Gastrocnemius medialis (tissue), 4 donors: ENCODE measurements around the gene NATD1.

Experiments used
- CTCF ChIP-seq, 5 experiments: fragments of 450-650 bp in 3 of 5; fragments of 200-600 bp in 2 of 5; sonication (generic) in 2 of 5; IDR thresholded peaks in 4 of 5; conservative IDR thresholded peaks in 1 of 5; 1 replicate in 4 of 5; 2 replicates in 1 of 5; pipeline ENCODE4 v1.5.1; 2016 to 2019; ENCODE audit warnings: antibody characterized with exemption in 5 of 5, mild to moderate bottlenecking in 3 of 5, moderate library complexity in 3 of 5
- POLR2A ChIP-seq, 2 donors: fragments of 450-650 bp; IDR thresholded peaks; one replicate each; pipeline ENCODE4 v1.6.1; 2017; ENCODE audit warnings: antibody characterized with exemption in 2 of 2, mild to moderate bottlenecking in 2 of 2, moderate library complexity in 2 of 2

GRCh38 chr17:21298056-21298982 is 45.1 kb upstream of the NATD1 start:
- TF ChIP-seq POLR2A (IDR thresholded peaks at IDR 0.05) (no peak), CTCF (IDR thresholded peaks at IDR 0.05 in 4 of 5, conservative IDR thresholded peaks at IDR 0.05 in 1 of 5) (no peak)
